ENCODE results near the gene GPR162. TPM values are rescaled to one million over a fixed set of nuclear protein-coding genes. Genes with fewer than 3 reads are reported as not detected.

GPR162 gene
- total and polyA plus RNA-seq, 10 of the 15 experiments (the other 5 are each of a cell fraction or from before 2014, with no cell fraction given) = not detected

GRCh38 chr12:6873094-6874014 is 51.7 kb downstream of the GPR162 start, which contains the start of gene SPSB2 (continued):
- TF ChIP-seq, protein P1, sequence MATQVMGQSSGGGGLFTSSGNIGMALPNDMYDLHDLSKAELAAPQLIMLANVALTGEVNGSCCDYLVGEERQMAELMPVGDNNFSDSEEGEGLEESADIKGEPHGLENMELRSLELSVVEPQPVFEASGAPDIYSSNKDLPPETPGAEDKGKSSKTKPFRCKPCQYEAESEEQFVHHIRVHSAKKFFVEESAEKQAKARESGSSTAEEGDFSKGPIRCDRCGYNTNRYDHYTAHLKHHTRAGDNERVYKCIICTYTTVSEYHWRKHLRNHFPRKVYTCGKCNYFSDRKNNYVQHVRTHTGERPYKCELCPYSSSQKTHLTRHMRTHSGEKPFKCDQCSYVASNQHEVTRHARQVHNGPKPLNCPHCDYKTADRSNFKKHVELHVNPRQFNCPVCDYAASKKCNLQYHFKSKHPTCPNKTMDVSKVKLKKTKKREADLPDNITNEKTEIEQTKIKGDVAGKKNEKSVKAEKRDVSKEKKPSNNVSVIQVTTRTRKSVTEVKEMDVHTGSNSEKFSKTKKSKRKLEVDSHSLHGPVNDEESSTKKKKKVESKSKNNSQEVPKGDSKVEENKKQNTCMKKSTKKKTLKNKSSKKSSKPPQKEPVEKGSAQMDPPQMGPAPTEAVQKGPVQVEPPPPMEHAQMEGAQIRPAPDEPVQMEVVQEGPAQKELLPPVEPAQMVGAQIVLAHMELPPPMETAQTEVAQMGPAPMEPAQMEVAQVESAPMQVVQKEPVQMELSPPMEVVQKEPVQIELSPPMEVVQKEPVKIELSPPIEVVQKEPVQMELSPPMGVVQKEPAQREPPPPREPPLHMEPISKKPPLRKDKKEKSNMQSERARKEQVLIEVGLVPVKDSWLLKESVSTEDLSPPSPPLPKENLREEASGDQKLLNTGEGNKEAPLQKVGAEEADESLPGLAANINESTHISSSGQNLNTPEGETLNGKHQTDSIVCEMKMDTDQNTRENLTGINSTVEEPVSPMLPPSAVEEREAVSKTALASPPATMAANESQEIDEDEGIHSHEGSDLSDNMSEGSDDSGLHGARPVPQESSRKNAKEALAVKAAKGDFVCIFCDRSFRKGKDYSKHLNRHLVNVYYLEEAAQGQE (IDR thresholded peaks at IDR 0.05; ENCODE audit: low read depth, low read length) = no peak
- TF ChIP-seq HCFC1 (IDR thresholded peaks at IDR 0.05; ENCODE audit: low read length) (peak; percentile 32; the same call in 1 of the 2 replicates), RAD21 (IDR thresholded peaks at IDR 0.05; ENCODE audit: insufficient read depth, low read depth, low read length) (no peak), EGR1 (IDR thresholded peaks at IDR 0.05; ENCODE audit: borderline replicate concordance in 1 of 2, low read depth in 2 of 2, low read length in 2 of 2) (peak in 1 of 2 experiments; percentile 79; a peak in 2 of 3 replicates), ZNF384 (IDR thresholded peaks at IDR 0.05; ENCODE audit: borderline replicate concordance, low read depth, low read length) (no peak), TAF1 (IDR thresholded peaks at IDR 0.05; ENCODE audit: borderline replicate concordance, low read depth, low read length) (peak; percentile 39; the same call in 1 of the 2 replicates), IRF4 (IDR thresholded peaks at IDR 0.05; ENCODE audit: low read depth, low read length) (no peak), SPI1 (IDR thresholded peaks at IDR 0.05; ENCODE audit: borderline replicate concordance, insufficient read depth, low read depth, low read length) (peak; percentile 27; the same call in 1 of the 2 replicates), ESRRA (IDR thresholded peaks at IDR 0.05; ENCODE audit: low read length) (no peak), SMAD1 (IDR thresholded peaks at IDR 0.05; ENCODE audit: low read depth, partially characterized antibody) (no peak), CHD4 (IDR thresholded peaks at IDR 0.05) (no peak), SREBF2 (IDR thresholded peaks at IDR 0.05; ENCODE audit: low read length) (no peak), TBL1XR1 (IDR thresholded peaks at IDR 0.05; ENCODE audit: low read depth, low read length) (no peak), MLLT1 (IDR thresholded peaks at IDR 0.05) (no peak), SMAD5 (IDR thresholded peaks at IDR 0.05; ENCODE audit: low read depth) (no peak), ASH2L (IDR thresholded peaks at IDR 0.05; ENCODE audit: borderline replicate concordance, low read depth) (no peak), RCOR1 (conservative IDR thresholded peaks at IDR 0.05; ENCODE audit: low read depth, low read length) (no peak), WRNIP1 (IDR thresholded peaks at IDR 0.05; ENCODE audit: borderline replicate concordance, low read depth, low read length) (no peak), IKZF2 (IDR thresholded peaks at IDR 0.05) (0 out of 4 replicates have a peak, but pooled peaks of 1 of the 2 experiments have one; percentile 19)
- TF ChIP-seq, protein P2, sequence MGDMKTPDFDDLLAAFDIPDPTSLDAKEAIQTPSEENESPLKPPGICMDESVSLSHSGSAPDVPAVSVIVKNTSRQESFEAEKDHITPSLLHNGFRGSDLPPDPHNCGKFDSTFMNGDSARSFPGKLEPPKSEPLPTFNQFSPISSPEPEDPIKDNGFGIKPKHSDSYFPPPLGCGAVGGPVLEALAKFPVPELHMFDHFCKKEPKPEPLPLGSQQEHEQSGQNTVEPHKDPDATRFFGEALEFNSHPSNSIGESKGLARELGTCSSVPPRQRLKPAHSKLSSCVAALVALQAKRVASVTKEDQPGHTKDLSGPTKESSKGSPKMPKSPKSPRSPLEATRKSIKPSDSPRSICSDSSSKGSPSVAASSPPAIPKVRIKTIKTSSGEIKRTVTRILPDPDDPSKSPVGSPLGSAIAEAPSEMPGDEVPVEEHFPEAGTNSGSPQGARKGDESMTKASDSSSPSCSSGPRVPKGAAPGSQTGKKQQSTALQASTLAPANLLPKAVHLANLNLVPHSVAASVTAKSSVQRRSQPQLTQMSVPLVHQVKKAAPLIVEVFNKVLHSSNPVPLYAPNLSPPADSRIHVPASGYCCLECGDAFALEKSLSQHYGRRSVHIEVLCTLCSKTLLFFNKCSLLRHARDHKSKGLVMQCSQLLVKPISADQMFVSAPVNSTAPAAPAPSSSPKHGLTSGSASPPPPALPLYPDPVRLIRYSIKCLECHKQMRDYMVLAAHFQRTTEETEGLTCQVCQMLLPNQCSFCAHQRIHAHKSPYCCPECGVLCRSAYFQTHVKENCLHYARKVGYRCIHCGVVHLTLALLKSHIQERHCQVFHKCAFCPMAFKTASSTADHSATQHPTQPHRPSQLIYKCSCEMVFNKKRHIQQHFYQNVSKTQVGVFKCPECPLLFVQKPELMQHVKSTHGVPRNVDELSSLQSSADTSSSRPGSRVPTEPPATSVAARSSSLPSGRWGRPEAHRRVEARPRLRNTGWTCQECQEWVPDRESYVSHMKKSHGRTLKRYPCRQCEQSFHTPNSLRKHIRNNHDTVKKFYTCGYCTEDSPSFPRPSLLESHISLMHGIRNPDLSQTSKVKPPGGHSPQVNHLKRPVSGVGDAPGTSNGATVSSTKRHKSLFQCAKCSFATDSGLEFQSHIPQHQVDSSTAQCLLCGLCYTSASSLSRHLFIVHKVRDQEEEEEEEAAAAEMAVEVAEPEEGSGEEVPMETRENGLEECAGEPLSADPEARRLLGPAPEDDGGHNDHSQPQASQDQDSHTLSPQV (IDR thresholded peaks at IDR 0.05) = no peak

Measured in GM12878 (cell line).